NCI-H1417 treated with DMSO at 0.1 percent for 48 hours (cell line): Measurements from ENCODE around the gene MYO16.
"Not testable (repeated sequence)": the region's sequence is repeated elsewhere in the genome, so short reads cannot be mapped to it uniquely, and the experiment has no call there.

Source experiments
- DNase-seq: peaks from one replicate; lab custom pipeline; 2025; lab: John Stamatoyannopoulos, UW

The MYO16 gene

GRCh38 chr13:108895220-108895704, 265.9 kb downstream of the MYO16 start:
- no peak for DNase-seq

- no peak for DNase-seq
Measured at GRCh38 chr13:108897955-108898354, 268.5 kb downstream of the MYO16 start.

GRCh38 chr13:108902405-108903155, 273.2 kb downstream of the MYO16 start:
- DNase-seq = no peak

- no peak for DNase-seq
Measured at GRCh38 chr13:108903613-108904012, 274.2 kb downstream of the MYO16 start.

- DNase-seq = no peak
Measured at GRCh38 chr13:108911807-108912206, 282.4 kb downstream of the MYO16 start.

GRCh38 chr13:108913731-108914130, 284.3 kb downstream of the MYO16 start:
- DNase-seq = not testable (repeated sequence)

- no peak for DNase-seq
Measured at GRCh38 chr13:108915095-108915633, 285.8 kb downstream of the MYO16 start.

GRCh38 chr13:108915634-108916512, 286.5 kb downstream of the MYO16 start:
- DNase-seq = no peak

GRCh38 chr13:108917581-108917980, 288.2 kb downstream of the MYO16 start:
- DNase-seq = peak; percentile 38

GRCh38 chr13:108919036-108919907, 289.9 kb downstream of the MYO16 start:
- DNase-seq = no peak

GRCh38 chr13:108920137-108920536, 290.7 kb downstream of the MYO16 start:
- no peak for DNase-seq

- DNase-seq = no peak
Measured at GRCh38 chr13:108921238-108921637, 291.8 kb downstream of the MYO16 start.

- no peak for DNase-seq
Measured at GRCh38 chr13:108922108-108922507, 292.7 kb downstream of the MYO16 start.

- no peak for DNase-seq
Measured at GRCh38 chr13:108923386-108924047, 294.1 kb downstream of the MYO16 start.

GRCh38 chr13:108924134-108924533, 294.7 kb downstream of the MYO16 start:
- DNase-seq = no peak

- DNase-seq = no peak
Measured at GRCh38 chr13:108924541-108924940, 295.1 kb downstream of the MYO16 start.

- DNase-seq = no peak
Measured at GRCh38 chr13:108925070-108925469, 295.7 kb downstream of the MYO16 start.

- DNase-seq = no peak
Measured at GRCh38 chr13:108926862-108927261, 297.5 kb downstream of the MYO16 start.

GRCh38 chr13:108927615-108928014, 298.2 kb downstream of the MYO16 start:
- no peak for DNase-seq

- DNase-seq = no peak
Measured at GRCh38 chr13:108929532-108930206, 300.3 kb downstream of the MYO16 start.

GRCh38 chr13:108932196-108932595, 302.8 kb downstream of the MYO16 start:
- DNase-seq = no peak
